Measurements from ENCODE around the gene CACNB1. TPM values are rescaled to one million over a fixed set of nuclear protein-coding genes. Genes with fewer than 3 reads are reported as not detected.

The CACNB1 gene
- total and polyA plus RNA-seq, 2 of the 4 experiments (the other 2 are of a cell fraction): 2.5 to 8.6 TPM

DNA sequence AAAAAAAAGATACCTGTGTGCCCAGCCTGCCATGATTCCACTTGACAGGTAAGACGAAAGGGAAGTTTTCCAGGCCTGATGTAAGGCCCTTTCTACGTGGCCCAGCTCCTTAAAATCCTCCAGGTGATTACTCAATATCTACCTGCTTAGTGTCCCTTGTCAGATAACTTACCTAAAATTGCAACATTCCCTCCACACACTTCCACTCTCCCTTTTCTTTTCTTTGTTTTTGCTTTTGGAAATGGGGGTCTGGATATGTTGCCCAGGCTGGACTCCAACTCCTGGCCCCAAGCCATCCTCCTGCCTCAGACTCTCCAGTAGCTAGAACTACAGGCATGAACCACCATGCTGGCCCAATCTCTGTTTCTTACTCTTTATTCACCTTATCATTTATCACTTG is 38.8 kb downstream of the CACNB1 start:
- ChIA-PET POLR2A (ENCODE audit: unreplicated experiment) (no interaction called here), CTCF (interaction anchor here (0.7 kb wide), 1 partner anchor 176 kb away, joined by 4 read pairs; no protein-coding TSS in a partner anchor)
- no TSS peak for BruUV-seq (replicated peaks)
- no peak for DNase-seq
- H2BK20ac ChIP-seq (ENCODE audit: low read depth, low read length): no peak overlapping the region
- H2AK9ac ChIP-seq (replicated peaks; ENCODE audit: low read depth, low read length, poor library complexity): no peak overlapping the region
- no peak overlapping the region for H3K27ac ChIP-seq (ENCODE audit: insufficient read depth, low read length)
- H3K4me2 ChIP-seq (ENCODE audit: low read depth, low read length): no peak overlapping the region
- H2BK15ac ChIP-seq (ENCODE audit: low read depth, low read length): no peak overlapping the region
- H3K9ac ChIP-seq (ENCODE audit: low read depth, low read length): no peak overlapping the region
- no peak overlapping the region for H2BK5ac ChIP-seq (ENCODE audit: low read depth, low read length, poor library complexity, severe bottlenecking)
- dilution Hi-C loops (cut with HindIII; ENCODE audit: low sequenced_read_pairs, unreplicated experiment): no loop called here
- no peak overlapping the region for H3K4ac ChIP-seq (ENCODE audit: low read depth, low read length)
- no peaks in the 10 kb centered on the region for H3K36me3 ChIP-seq (ENCODE audit: control insufficient read depth, insufficient read depth, low read length)
- no peaks in the 10 kb centered on the region for H3K79me1 ChIP-seq (ENCODE audit: low read depth in 1 of 2, low read length in 2 of 2)
- H3K14ac ChIP-seq (replicated peaks; ENCODE audit: low read depth, low read length): no peak overlapping the region
- H4K8ac ChIP-seq (ENCODE audit: low read depth in 2 of 2, low read length in 2 of 2): no peak overlapping the region
- intact Hi-C loops (cut with micrococcal nuclease): no loop called here
- no peaks in the 10 kb centered on the region for H3K9me3 ChIP-seq (ENCODE audit: control insufficient read depth, insufficient read depth, low read length)
- H4K20me1 ChIP-seq (ENCODE audit: insufficient read depth, low read length): peaks cover 4% of the 10 kb centered on the region; the same call in 1 of the 2 replicates
- H3K9me1 ChIP-seq (ENCODE audit: insufficient read depth, low read length): peaks cover 2% of the 10 kb centered on the region; the same call in 1 of the 2 replicates
- no peak overlapping the region for H3K23ac ChIP-seq (ENCODE audit: low read depth, low read length)
- in situ Hi-C loops (cut with MboI; ENCODE audit: low sequenced_read_pairs): no loop called here
- no peak overlapping the region for H3K4me3 ChIP-seq (ENCODE audit: insufficient read depth, low read depth, low read length)
- peaks cover 7% of the 10 kb centered on the region; the same call in 1 of the 2 replicates for H3K27me3 ChIP-seq (ENCODE audit: control insufficient read depth, insufficient read depth, low read length)
- H3K56ac ChIP-seq (ENCODE audit: extremely low read depth, insufficient read depth, low read length): no peak overlapping the region
- H2BK120ac ChIP-seq (ENCODE audit: low read depth, low read length): no peak overlapping the region
- no peak for TF ChIP-seq BHLHE40 (IDR thresholded peaks at IDR 0.05; ENCODE audit: low read depth, low read length)
- no peak for TF ChIP-seq MXI1 (IDR thresholded peaks at IDR 0.05; ENCODE audit: borderline replicate concordance, low read depth, low read length)
- TF ChIP-seq CEBPB (IDR thresholded peaks at IDR 0.05; ENCODE audit: low read depth, low read length): no peak
- no peak for TF ChIP-seq POLR2A (IDR thresholded peaks at IDR 0.05; ENCODE audit: low read depth, low read length)
- TF ChIP-seq CHD1 (IDR thresholded peaks at IDR 0.05; ENCODE audit: low read depth, low read length): no peak
- TF ChIP-seq MAZ (IDR thresholded peaks at IDR 0.05; ENCODE audit: borderline replicate concordance, low read depth, low read length): no peak
- no peak for TF ChIP-seq SMC3 (IDR thresholded peaks at IDR 0.05; ENCODE audit: low read depth, low read length)
- no peak for TF ChIP-seq RCOR1 (IDR thresholded peaks at IDR 0.05; ENCODE audit: insufficient replicate concordance, low read length)
- TF ChIP-seq RFX5 (IDR thresholded peaks at IDR 0.05; ENCODE audit: low read depth, low read length): no peak
- TF ChIP-seq MAFK (IDR thresholded peaks at IDR 0.05; ENCODE audit: low read depth, low read length): no peak
- TF ChIP-seq USF2 (IDR thresholded peaks at IDR 0.05; ENCODE audit: low read depth, low read length): no peak
- TF ChIP-seq NFE2L2 (IDR thresholded peaks at IDR 0.05; ENCODE audit: low read depth, low read length): no peak
- TF ChIP-seq FOS (IDR thresholded peaks at IDR 0.05; ENCODE audit: low read depth, low read length): no peak
- TF ChIP-seq, protein P1, sequence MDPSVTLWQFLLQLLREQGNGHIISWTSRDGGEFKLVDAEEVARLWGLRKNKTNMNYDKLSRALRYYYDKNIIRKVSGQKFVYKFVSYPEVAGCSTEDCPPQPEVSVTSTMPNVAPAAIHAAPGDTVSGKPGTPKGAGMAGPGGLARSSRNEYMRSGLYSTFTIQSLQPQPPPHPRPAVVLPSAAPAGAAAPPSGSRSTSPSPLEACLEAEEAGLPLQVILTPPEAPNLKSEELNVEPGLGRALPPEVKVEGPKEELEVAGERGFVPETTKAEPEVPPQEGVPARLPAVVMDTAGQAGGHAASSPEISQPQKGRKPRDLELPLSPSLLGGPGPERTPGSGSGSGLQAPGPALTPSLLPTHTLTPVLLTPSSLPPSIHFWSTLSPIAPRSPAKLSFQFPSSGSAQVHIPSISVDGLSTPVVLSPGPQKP (IDR thresholded peaks at IDR 0.05; ENCODE audit: borderline replicate concordance, low read depth, low read length): no peak
- TF ChIP-seq RAD21 (IDR thresholded peaks at IDR 0.05; ENCODE audit: low read length): no peak
- no peak for ATAC-seq (ENCODE audit: low read depth)
- H4K5ac ChIP-seq (ENCODE audit: low read depth, low read length): no peak overlapping the region
- H2AFZ ChIP-seq (replicated peaks; ENCODE audit: low read length, poor library complexity): no peak overlapping the region
- no peak overlapping the region for H2AK5ac ChIP-seq (ENCODE audit: low read depth, low read length)
- H3K18ac ChIP-seq (ENCODE audit: low read depth, low read length): no peak overlapping the region
- no peak overlapping the region for H4K91ac ChIP-seq (ENCODE audit: insufficient read depth, low read depth, low read length)
- WGBS, 2 experiments (ENCODE audit: extremely low coverage in 2 of 2, insufficient read length in 1 of 2): 80% methylated on average over 1 of the region's 2 CpGs; no CpG with 5 or more reads in 1 of the 2 experiments
- peaks cover 4% of the 10 kb centered on the region for H3K4me1 ChIP-seq (ENCODE audit: control insufficient read depth, insufficient read depth, low read length)

Measured in IMR-90 (cell line).